Measurements from ENCODE around the gene PRMT2.

- TF ChIP-seq GATA2 (IDR thresholded peaks at IDR 0.05; ENCODE audit: low read depth, low read length) = no peak
- TF ChIP-seq GATA3 (IDR thresholded peaks at IDR 0.05; ENCODE audit: low read depth, low read length) = no peak
These were observed 32.2 kb upstream of the PRMT2 start for GRCh38 chr21:46603228-46603627.

Measured in SH-SY5Y (cell line).